ENCODE measurements around the gene CDC42EP1.
"Not testable (repeated sequence)": the region's sequence is repeated elsewhere in the genome, so short reads cannot be mapped to it uniquely, and the experiment has no call there.

Gene CDC42EP1

DNA sequence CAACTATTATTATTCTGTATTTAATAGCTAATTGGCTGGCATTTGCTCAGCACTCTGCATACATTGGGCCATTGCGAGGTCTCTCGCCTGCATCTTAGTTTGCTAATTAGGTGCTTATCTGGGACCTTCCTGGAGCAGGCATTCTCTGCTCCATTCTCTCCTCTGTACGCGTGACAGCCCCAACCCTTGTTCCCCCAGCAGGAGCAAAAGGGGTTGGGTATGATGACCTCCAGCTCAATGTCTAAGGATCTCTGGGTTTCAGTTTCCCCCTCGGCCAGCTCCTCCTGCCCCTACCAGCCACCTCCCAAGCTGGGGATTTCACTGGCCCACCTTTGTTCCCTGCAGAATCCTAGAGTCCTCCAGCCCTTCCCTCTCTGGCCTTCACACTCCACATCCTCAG, 29.4 kb downstream of the CDC42EP1 start:
- Histone ChIP-seq H4K20me1 (ENCODE audit: insufficient read depth, low read length) (no peaks in the 10 kb centered on the region), H3K4me2 (ENCODE audit: low read length) (no peak overlapping the region), H3K27ac (ENCODE audit: low read depth, low read length, poor library complexity, severe bottlenecking) (no peak overlapping the region), H2AFZ (ENCODE audit: low read length) (no peak overlapping the region), H3K9me3 (ENCODE audit: low read length) (no peaks in the 10 kb centered on the region), H3K4me1 (ENCODE audit: insufficient read depth, low read length, severe bottlenecking) (peaks cover 4% of the 10 kb centered on the region), H3F3A (ENCODE audit: insufficient read depth, low read length) (no peaks in the 10 kb centered on the region), H3K9ac (ENCODE audit: low read length) (no peak overlapping the region), H3K36me3 (ENCODE audit: insufficient read depth, low read length) (no peaks in the 10 kb centered on the region), H3K27me3 (ENCODE audit: insufficient read depth, low read length) (peaks cover 8% of the 10 kb centered on the region; the same call in 1 of the 2 replicates), H3K79me2 (ENCODE audit: insufficient read depth, low read length) (no peaks in the 10 kb centered on the region), H3K9me2 (ENCODE audit: low read depth, low read length) (no peaks in the 10 kb centered on the region), H3K4me3 (ENCODE audit: low read depth, low read length, poor library complexity, severe bottlenecking) (no peak overlapping the region)
- TF ChIP-seq, protein P1, sequence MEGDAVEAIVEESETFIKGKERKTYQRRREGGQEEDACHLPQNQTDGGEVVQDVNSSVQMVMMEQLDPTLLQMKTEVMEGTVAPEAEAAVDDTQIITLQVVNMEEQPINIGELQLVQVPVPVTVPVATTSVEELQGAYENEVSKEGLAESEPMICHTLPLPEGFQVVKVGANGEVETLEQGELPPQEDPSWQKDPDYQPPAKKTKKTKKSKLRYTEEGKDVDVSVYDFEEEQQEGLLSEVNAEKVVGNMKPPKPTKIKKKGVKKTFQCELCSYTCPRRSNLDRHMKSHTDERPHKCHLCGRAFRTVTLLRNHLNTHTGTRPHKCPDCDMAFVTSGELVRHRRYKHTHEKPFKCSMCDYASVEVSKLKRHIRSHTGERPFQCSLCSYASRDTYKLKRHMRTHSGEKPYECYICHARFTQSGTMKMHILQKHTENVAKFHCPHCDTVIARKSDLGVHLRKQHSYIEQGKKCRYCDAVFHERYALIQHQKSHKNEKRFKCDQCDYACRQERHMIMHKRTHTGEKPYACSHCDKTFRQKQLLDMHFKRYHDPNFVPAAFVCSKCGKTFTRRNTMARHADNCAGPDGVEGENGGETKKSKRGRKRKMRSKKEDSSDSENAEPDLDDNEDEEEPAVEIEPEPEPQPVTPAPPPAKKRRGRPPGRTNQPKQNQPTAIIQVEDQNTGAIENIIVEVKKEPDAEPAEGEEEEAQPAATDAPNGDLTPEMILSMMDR (IDR thresholded peaks at IDR 0.05; ENCODE audit: low read length) = no peak
- no peak for TF ChIP-seq EZH2 (IDR thresholded peaks at IDR 0.05; ENCODE audit: borderline replicate concordance, low read length)

DNA sequence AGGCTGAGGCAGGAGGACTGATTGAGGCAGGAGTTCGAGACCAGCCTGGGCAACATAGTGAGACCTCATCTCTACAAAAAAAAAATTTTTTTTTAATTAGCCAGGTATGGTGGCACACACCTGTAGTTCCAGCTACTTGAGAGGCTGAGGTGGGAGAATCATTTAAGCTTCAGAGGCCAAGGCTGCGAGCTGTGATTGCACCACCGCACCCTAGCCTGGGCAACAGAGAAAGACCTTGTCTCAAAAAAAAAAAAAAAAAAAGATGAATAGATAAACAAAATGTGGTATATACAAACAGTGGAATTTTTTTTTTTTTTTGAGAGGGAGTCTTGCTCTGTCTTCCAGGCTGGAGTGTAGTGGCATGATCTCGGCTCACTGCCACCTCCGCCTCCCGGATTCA, 30.8 kb downstream of the CDC42EP1 start:
- not testable (repeated sequence) for H3K27me3 ChIP-seq (ENCODE audit: insufficient read depth, low read length); H2AFZ ChIP-seq (ENCODE audit: low read length); H3K9me2 ChIP-seq (ENCODE audit: low read depth, low read length); H3K9me3 ChIP-seq (ENCODE audit: low read length); H3K27ac ChIP-seq (ENCODE audit: low read depth, low read length, poor library complexity, severe bottlenecking); H3K4me2 ChIP-seq (ENCODE audit: low read length); H3K4me3 ChIP-seq (ENCODE audit: low read depth, low read length, poor library complexity, severe bottlenecking); H4K20me1 ChIP-seq (ENCODE audit: insufficient read depth, low read length); H3K4me1 ChIP-seq (ENCODE audit: insufficient read depth, low read length, severe bottlenecking); H3K79me2 ChIP-seq (ENCODE audit: insufficient read depth, low read length); H3F3A ChIP-seq (ENCODE audit: insufficient read depth, low read length); H3K9ac ChIP-seq (ENCODE audit: low read length); H3K36me3 ChIP-seq (ENCODE audit: insufficient read depth, low read length)

DNA sequence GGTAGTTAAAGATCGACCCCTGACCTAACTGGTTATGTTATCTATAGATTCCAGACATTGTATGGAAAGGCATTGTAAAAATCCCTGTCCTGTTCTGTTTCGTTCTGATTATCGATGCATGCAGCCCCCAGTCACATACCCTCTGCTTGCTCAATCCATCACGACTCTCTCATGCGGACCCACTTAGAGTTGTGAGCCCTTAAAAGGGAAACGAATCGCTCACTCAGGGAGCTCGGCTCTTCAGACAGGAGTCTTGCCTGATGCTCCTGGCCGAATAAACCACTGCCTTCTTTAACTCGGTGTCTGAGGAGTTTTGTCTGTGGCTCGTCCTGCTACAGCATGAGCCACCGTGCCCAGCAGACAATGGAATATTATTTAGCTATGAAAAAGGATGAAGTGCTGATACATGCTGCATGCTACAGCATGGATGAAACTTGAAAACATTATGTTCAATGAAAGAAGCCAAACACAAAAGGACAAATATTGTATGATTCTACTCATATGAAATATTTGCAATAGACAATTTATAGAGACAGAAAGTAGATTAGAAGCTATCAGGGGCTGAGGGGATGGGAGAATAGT, 31.6 kb downstream of the CDC42EP1 start:
- Histone ChIP-seq H4K20me1 (ENCODE audit: insufficient read depth, low read length) (no peaks in the 10 kb centered on the region), H3K9me2 (ENCODE audit: low read depth, low read length) (no peaks in the 10 kb centered on the region), H3K27me3 (ENCODE audit: insufficient read depth, low read length) (peaks cover 9% of the 10 kb centered on the region; the same call in 1 of the 2 replicates), H3K27ac (ENCODE audit: low read depth, low read length, poor library complexity, severe bottlenecking) (no peak overlapping the region), H2AFZ (ENCODE audit: low read length) (0 out of 2 replicates have a peak overlapping the region, but pooled peaks have one; percentile 84), H3K4me3 (ENCODE audit: low read depth, low read length, poor library complexity, severe bottlenecking) (no peak overlapping the region), H3K79me2 (ENCODE audit: insufficient read depth, low read length) (no peaks in the 10 kb centered on the region), H3K4me2 (ENCODE audit: low read length) (peak overlapping the region; percentile 51), H3K9ac (ENCODE audit: low read length) (no peak overlapping the region), H3K9me3 (ENCODE audit: low read length) (no peaks in the 10 kb centered on the region), H3K4me1 (ENCODE audit: insufficient read depth, low read length, severe bottlenecking) (peaks cover 4% of the 10 kb centered on the region), H3K36me3 (ENCODE audit: insufficient read depth, low read length) (no peaks in the 10 kb centered on the region), H3F3A (ENCODE audit: insufficient read depth, low read length) (no peaks in the 10 kb centered on the region)
- TF ChIP-seq, protein P1 (IDR thresholded peaks at IDR 0.05; ENCODE audit: low read length) = no peak
- TF ChIP-seq EZH2 (IDR thresholded peaks at IDR 0.05; ENCODE audit: borderline replicate concordance, low read length) = no peak

DNA sequence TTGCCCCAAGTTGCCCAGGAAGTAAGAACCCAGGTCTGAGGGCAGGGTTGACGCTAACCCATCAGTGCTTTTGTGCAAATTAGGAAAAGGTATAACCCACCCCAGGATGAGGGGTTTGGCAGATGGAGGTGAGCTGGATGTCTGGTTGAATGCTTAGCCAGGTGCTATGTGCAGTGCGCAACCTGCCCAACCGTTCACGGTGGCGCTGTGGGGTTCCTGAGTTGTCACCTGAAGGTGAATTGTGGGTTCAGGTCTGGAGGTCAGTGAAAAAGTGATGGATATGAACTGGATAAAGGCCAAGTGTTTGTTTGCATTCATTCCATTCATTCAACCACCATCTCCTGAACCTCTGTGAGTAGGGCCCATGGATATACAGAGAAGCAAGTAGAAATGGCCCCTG, 34.0 kb downstream of the CDC42EP1 start:
- Histone ChIP-seq H3K27me3 (ENCODE audit: insufficient read depth, low read length) (peaks cover 15% of the 10 kb centered on the region; the same call in 1 of the 2 replicates), H2AFZ (ENCODE audit: low read length) (no peak overlapping the region), H3K4me1 (ENCODE audit: insufficient read depth, low read length, severe bottlenecking) (peaks cover 4% of the 10 kb centered on the region), H3K9ac (ENCODE audit: low read length) (no peak overlapping the region), H3K79me2 (ENCODE audit: insufficient read depth, low read length) (no peaks in the 10 kb centered on the region), H3K9me3 (ENCODE audit: low read length) (no peaks in the 10 kb centered on the region), H3K27ac (ENCODE audit: low read depth, low read length, poor library complexity, severe bottlenecking) (no peak overlapping the region), H4K20me1 (ENCODE audit: insufficient read depth, low read length) (no peaks in the 10 kb centered on the region), H3F3A (ENCODE audit: insufficient read depth, low read length) (no peaks in the 10 kb centered on the region), H3K4me3 (ENCODE audit: low read depth, low read length, poor library complexity, severe bottlenecking) (no peak overlapping the region), H3K9me2 (ENCODE audit: low read depth, low read length) (no peaks in the 10 kb centered on the region), H3K4me2 (ENCODE audit: low read length) (no peak overlapping the region), H3K36me3 (ENCODE audit: insufficient read depth, low read length) (no peaks in the 10 kb centered on the region)
- no peak for TF ChIP-seq EZH2 (IDR thresholded peaks at IDR 0.05; ENCODE audit: borderline replicate concordance, low read length)
- TF ChIP-seq, protein P1 (IDR thresholded peaks at IDR 0.05; ENCODE audit: low read length) = peak; percentile 54
